NCI-H1436 treated with DMSO at 0.1 percent for 48 hours (cell line): ENCODE results near the gene ZDHHC12.

Source experiments
- DNase-seq: peaks from one replicate; lab custom pipeline; 2025; lab: John Stamatoyannopoulos, UW

Gene ZDHHC12

GRCh38 chr9:128729766-128730517 lies 6.0 kb upstream of the ZDHHC12 start:
- no peak for DNase-seq

DNA sequence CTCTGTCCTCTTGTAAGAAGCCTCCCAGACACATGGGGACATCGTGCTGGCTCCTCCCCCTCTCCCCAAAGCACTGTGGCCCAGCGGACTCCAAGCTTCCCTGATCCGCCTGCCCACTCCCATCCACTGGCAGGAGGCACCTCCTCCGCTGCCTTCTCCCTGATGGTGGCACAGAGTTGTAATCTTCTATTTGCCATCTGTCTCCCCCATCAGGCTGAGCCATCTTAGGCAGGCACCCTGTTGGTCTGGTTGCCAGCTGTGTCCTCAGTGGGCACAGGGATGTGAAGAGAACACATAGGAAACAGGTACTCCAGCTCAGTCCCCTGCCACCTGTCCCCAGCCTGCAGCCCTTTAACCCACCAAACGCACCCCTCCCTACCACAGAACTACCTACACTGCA lies 5.4 kb upstream of the ZDHHC12 start:
- no peak for DNase-seq

DNA sequence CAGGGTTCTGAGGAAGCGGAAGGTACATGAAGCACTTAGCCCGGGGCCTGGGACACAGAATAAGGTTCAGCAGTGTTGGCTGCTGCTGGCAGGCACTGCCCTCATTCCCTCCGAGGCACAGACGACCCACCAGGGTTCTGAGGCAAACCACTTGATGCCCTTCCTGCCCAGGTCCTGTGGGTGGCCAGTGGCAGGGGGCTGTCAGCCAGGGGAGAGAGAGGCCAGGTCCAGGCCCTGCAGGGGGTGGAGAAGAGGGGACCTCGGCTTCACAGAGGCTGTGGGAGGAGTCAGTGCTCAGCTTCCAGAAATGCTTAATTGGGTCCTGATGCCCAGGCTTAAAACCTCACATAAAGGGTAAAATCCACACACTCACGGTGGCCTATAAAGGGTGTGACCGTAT lies 4.4 kb upstream of the ZDHHC12 start:
- DNase-seq, result no peak

- no peak for DNase-seq
Observed at GRCh38 chr9:128727640-128728248, 3.8 kb upstream of the ZDHHC12 start.

DNA sequence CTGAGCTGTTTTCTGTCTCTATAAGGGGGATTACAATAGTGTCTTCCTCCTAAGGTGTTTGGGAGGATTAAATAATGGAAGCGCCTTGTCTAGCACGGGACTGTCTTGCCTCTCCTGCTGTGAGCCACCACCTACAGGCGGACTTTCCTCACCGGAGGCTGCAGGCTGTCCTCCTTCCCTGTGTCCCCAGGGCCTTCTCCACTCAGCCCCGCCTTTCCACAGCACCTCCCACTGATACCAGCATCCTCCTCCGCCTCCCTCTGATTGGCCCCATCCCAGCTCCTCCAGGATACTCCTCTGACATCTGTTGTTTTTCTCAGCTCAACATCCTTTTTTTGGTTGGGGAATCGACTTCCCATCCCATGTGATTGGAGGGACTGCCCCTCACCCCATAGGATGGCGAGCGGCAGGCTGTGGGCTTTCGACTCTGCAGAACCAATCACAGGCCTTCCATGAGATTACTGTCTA lies 851 bp upstream of the ZDHHC12 start:
- DNase-seq, result peak; percentile 90

DNA sequence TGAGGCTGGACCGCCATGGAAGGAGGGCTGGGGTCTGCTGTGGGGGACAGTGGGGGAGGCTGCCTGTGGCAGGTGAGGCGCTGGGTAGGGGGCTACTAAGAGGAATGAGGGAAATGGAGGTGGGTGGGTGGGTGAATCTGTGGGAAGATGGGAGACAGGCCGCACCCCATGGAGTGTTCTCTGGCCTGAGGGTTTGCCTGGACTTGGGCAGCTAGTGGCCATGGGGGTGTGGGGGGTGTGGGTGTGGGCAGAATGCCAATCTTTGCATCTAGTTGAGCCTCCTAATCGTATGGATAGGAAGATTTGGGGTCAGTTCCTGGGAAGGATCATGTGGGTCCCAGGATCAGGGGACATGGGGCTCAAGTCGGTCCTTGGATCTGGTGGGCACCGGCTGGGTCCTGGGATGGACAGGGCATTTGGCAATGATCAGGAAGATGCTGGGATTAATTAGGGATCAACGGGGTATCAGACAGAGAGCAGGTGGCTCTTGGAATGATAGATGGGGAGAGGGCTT lies 518 bp downstream of the ZDHHC12 start:
- no peak for DNase-seq

DNA sequence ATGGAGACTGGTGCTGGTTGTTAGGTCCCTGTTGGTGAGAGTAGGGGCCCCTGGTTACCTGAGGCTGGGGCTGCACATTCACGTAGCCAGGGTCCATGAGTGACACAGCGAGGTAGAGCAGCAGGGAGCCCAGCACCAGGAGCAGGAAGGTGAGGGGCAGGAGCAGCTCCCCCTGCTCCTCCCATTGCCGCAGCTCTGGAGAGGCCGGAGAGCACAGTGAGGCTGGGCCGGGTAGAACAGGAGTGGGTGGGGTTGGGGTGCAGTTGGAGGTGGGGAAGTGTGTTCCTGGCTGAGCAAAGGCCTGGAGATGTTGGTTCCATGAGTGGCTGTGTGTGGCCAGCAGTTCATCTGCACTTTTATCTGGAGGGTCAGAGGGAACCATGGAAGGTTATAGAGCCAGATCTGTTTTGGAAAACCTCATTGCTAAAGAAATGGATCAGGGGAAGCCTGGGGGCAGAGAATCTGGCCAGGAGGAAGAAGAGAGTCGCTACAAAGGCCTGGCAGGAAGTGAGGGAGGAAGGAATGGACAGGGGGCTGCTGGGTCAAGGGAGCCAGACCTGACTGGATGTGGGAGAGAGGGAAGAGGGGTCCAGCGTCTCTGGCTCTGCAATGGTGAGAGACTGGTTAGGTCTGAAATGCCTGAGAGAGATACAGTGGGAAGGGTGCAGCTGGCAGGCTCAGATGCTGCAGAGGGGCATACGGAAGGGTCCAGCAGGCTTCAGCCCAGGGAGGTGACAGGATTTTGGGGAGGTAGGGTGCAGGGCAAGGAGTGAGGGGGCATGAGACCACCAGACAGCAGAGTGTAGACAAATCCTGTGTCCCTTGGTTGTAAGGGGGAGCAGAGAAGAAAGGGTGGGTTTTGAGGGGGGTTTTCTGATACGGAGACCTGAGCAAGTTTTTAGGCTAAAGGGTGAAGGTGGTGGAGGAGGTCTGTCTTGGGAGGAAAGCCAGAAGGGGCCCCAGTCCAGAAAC lies 1.3 kb downstream of the ZDHHC12 start:
- no peak for DNase-seq

DNA sequence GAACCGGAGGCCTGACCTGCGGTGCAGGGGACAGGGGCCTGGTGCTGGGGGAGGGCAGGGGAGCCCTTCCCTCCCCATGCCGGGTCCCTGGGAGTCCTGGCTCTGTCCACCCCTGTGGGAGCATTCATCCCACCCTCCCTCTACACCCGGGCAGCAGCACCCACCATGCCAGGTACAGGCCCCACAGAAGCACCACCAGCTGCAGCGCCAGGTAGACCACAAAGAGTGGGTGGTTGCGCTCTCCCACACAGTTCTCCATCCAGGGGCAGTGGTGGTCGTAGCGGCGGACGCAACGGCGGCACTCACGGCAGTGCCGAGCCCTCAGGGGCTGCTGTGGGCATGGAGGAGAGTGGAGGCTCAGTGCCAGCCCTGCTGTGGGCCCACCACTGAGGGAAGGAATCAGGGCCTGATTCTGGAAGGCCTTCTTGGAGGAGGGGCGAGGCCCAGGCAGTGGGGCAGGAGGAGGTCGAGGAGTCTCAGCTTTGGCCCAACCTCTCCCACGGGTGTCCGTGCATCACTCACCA lies 2.4 kb downstream of the ZDHHC12 start:
- no peak for DNase-seq

DNA sequence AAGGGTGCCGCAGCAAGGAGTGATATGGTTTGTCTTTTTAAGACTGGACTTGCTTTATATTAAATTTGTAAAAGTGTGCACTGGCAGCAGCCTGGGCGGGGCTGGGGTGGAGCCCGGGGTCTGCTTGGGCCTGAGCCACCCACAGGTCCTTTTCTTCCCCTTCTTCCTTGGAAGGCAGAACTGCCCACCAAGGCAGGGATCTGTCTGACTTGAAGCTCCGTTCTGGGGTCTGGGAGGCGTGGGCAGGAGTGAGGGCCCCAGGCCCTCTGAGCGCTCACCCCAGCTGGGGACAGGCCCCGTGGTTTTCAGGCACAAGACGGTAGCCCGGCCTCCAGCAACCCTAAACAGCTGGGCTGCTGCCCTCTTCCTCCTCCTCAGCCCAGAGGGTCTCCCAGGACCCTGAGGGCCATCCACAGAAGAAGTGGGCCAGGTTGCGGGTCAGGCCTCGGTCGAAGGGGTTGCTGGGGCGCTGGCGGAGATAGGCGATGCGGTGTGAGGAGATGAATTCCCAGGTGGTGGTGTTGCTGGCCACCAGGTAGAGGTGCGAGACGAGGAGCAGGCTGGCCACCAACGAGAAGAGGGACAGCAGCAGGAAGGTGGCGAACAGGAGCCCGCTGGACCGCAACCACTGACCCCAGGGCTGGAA lies 3.0 kb downstream of the ZDHHC12 start:
- DNase-seq, result no peak

DNA sequence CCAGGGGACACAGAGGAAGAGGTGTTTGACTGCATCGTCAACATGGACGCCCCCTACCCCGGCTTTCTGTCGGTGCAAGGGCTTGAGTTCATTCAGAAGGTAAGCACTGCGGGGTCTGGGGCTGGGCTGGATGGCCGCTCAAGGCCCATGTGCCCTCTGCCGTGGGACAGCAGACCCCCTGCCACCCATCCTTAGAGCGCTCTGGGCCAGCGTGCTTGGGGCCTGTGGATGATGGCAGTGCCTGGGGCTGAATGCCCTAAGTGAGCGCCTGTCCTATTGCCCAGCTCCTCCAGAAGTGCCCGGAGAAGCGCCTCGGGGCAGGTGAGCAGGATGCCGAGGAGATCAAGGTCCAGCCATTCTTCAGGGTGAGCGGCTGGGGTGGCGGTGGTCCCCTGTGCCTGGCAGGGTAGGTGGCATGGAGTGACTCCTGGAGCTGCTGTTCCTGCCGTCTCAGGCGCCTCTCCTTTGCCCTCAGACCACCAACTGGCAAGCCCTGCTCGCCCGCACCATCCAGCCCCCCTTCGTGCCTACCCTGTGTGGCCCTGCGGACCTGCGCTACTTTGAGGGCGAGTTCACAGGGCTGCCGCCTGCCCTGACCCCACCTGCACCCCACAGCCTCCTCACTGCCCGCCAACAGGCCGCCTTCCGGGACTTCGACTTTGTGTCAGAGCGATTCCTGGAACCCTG lies 3.9 kb downstream of the ZDHHC12 start:
- no peak for DNase-seq

GRCh38 chr9:128718475-128718874 lies 5.5 kb downstream of the ZDHHC12 start:
- DNase-seq, result no peak

DNA sequence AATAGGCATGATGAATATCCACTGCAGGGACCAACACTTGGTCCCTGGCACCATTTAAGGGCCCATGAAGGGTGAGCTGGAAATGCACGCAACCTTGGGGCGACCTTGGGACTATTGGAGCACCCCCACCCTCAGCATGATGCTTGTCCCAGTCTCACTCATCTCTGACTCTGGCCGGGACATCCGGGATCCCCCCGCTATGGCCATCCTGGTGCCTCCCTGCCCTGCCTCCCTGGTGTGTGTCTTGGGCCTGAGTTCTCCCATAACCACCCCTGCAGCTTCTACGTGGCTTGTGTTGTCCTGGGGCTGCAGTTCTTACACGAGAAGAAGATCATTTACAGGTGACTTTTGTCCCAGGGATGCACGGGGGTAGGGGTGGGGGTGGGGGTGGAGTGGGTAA lies 5.9 kb downstream of the ZDHHC12 start:
- DNase-seq, result no peak

GRCh38 chr9:128716581-128717254 lies 7.2 kb downstream of the ZDHHC12 start:
- DNase-seq, result no peak

DNA sequence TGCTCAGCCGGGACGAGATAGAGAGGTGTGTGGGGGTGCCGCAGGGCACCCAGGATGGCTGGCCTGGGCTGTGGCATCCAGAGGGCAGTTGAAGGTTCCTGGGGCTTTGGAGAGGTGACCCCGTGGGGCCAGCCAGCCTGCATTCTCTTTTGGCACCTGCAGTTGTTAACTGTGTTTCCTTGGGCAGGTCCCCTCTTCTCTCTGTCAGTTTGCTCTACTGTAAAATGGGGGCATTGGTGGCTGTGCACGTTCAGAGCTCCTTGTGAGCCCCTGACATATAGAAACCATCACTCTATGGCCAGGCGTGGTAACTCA lies 8.5 kb downstream of the ZDHHC12 start:
- no peak for DNase-seq

DNA sequence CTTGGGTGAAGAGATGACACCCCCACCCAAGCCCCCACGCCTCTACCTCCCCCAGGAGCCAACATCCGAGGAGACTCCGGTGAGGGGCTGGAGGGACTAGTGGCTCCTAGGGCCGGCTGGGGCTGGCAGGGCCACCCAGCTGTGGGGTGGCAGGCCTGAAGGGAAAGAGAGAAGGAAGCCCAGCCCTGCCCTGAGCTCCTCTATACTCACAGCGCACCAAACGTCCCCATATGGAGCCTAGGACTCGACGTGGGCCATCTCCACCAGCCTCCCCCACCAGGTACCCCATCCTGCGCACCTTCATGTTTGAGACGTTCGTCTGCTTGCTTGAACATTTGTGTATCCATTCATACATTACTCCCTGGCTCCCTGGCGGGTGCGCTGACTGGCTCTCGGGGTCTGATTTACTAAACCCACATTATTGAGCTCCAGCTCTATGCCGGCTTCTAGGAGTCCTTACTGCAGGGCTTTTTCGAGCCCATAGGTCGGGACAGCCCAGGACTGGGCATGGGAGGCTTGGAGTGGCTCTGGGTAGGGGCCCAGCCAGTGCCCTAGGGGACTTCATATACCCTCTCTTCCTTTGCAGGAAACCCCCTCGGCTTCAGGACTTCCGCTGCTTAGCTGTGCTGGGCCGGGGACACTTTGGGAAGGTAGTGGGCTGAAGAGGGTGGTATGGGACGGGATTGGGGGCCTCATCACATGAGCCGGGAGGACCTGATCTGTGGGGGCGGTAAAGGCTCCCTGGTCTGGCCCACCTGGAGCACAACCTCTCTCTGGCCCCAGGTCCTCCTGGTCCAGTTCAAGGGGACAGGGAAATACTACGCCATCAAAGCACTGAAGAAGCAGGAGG lies 9.1 kb downstream of the ZDHHC12 start:
- DNase-seq, result no peak

DNA sequence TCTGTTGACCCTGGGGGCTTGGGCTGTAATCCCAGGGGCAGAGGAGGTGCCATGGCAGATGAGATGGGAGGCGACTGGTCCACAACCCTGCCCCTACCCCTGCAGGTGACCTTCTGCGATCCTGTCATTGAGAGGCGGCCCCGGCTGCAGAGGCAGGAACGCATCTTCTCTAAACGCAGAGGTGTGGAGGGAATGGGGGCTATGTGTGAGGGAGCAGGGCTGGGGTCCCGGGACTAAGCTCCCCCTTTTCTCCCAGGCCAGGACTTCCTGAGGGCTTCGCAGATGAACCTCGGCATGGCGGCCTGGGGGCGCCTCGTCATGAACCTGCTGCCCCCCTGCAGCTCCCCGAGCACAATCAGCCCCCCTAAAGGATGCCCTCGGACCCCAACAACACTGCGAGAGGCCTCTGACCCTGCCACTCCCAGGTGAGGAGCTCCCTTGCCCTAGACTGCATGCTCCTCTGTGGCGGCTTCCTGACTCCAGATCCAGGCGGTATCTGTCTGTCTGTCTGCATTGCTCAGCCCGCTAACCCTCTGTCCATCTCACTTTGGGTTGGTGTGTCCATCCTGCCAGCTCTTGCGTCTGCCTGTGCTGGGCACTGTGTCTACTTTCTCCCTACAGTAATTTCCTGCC lies 9.9 kb downstream of the ZDHHC12 start:
- DNase-seq, result no peak

DNA sequence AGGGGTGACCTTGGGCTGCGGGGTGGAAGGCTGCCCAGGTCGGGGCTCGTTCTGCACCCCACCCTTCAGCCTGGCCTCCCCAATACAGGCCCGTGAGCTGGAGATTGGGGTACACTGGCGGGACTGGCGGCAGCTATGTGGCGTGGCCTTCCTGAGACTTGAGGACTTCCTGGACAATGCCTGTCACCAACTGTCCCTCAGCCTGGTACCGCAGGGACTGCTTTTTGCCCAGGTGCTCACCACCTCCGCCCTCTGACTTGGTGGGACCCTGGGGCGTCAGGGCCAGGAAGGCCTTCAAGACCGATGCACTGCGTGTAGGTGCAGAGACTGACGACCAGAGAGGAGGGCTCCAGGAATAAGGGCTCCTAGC lies 10.5 kb downstream of the ZDHHC12 start:
- DNase-seq, result no peak

- no peak for DNase-seq
Observed at GRCh38 chr9:128712451-128713410, 11.2 kb downstream of the ZDHHC12 start.
